ENCODE data around the gene ZNF648.

The ZNF648 gene

GRCh38 chr1:182061594-182061993 lies at the start of gene ZNF648:
ZNF648 (minus strand) TSS chr1:182061712; CDS start chr1:182058010, 3,702 bp downstream.
- TF ChIP-seq HDGF (IDR thresholded peaks at IDR 0.05; ENCODE audit: borderline replicate concordance) (no peak), FOXA1 (IDR thresholded peaks at IDR 0.05) (no peak), TARDBP (IDR thresholded peaks at IDR 0.05) (no peak), SUZ12 (IDR thresholded peaks at IDR 0.05) (no peak), FOXM1 (IDR thresholded peaks at IDR 0.05; ENCODE audit: borderline replicate concordance) (no peak), CTBP1 (IDR thresholded peaks at IDR 0.05; ENCODE audit: borderline replicate concordance) (no peak), PKNOX1 (IDR thresholded peaks at IDR 0.05) (no peak), ELF4 (IDR thresholded peaks at IDR 0.05) (no peak), L3MBTL2 (conservative IDR thresholded peaks at IDR 0.05) (no peak), ARNT (IDR thresholded peaks at IDR 0.05) (no peak), ZNF384 (IDR thresholded peaks at IDR 0.05) (no peak), BHLHE40 (IDR thresholded peaks at IDR 0.05; ENCODE audit: borderline replicate concordance) (no peak), LEF1 (IDR thresholded peaks at IDR 0.05; ENCODE audit: borderline replicate concordance) (no peak), FOXK2 (IDR thresholded peaks at IDR 0.05) (no peak), NFRKB (IDR thresholded peaks at IDR 0.05) (no peak), SP1 (IDR thresholded peaks at IDR 0.05) (no peak)
- no peak for DNase-seq (ENCODE audit: extremely low spot score)
- POLR2A ChIA-PET = no interaction called here
- CTCF ChIA-PET = no interaction called here

GRCh38 chr1:182110635-182111034 lies 49.1 kb upstream of the ZNF648 start:
- POLR2A ChIA-PET = no interaction called here
- no peak for DNase-seq (ENCODE audit: extremely low spot score)
- CTCF ChIA-PET = no interaction called here
- TF ChIP-seq LEF1 (IDR thresholded peaks at IDR 0.05; ENCODE audit: borderline replicate concordance) (no peak), SUZ12 (IDR thresholded peaks at IDR 0.05) (no peak), ZNF384 (IDR thresholded peaks at IDR 0.05) (no peak), FOXM1 (IDR thresholded peaks at IDR 0.05; ENCODE audit: borderline replicate concordance) (no peak), ELF4 (IDR thresholded peaks at IDR 0.05) (no peak), CTBP1 (IDR thresholded peaks at IDR 0.05; ENCODE audit: borderline replicate concordance) (no peak), NFRKB (IDR thresholded peaks at IDR 0.05) (no peak), TARDBP (IDR thresholded peaks at IDR 0.05) (no peak), BHLHE40 (IDR thresholded peaks at IDR 0.05; ENCODE audit: borderline replicate concordance) (no peak), FOXK2 (IDR thresholded peaks at IDR 0.05) (no peak), PKNOX1 (IDR thresholded peaks at IDR 0.05) (no peak), L3MBTL2 (conservative IDR thresholded peaks at IDR 0.05) (no peak), FOXA1 (IDR thresholded peaks at IDR 0.05) (no peak), HDGF (IDR thresholded peaks at IDR 0.05; ENCODE audit: borderline replicate concordance) (no peak)

- ChIA-PET POLR2A (no interaction called here), CTCF (no interaction called here)
- DNase-seq (ENCODE audit: extremely low spot score) = no peak
- TF ChIP-seq NFRKB (IDR thresholded peaks at IDR 0.05) = no peak
- no peak for TF ChIP-seq ARNT (IDR thresholded peaks at IDR 0.05)
- no peak for TF ChIP-seq PKNOX1 (IDR thresholded peaks at IDR 0.05)
- no peak for TF ChIP-seq LEF1 (IDR thresholded peaks at IDR 0.05; ENCODE audit: borderline replicate concordance)
Observed at GRCh38 chr1:182109771-182110170, 48.3 kb upstream of the ZNF648 start.

- ChIA-PET POLR2A (no interaction called here), CTCF (no interaction called here)
- DNase-seq (ENCODE audit: extremely low spot score) = no peak
- TF ChIP-seq L3MBTL2 (conservative IDR thresholded peaks at IDR 0.05) (no peak), SP1 (IDR thresholded peaks at IDR 0.05) (no peak), FOXK2 (IDR thresholded peaks at IDR 0.05) (no peak), SUZ12 (IDR thresholded peaks at IDR 0.05) (no peak), NFRKB (IDR thresholded peaks at IDR 0.05) (no peak), PKNOX1 (IDR thresholded peaks at IDR 0.05) (no peak), CTBP1 (IDR thresholded peaks at IDR 0.05; ENCODE audit: borderline replicate concordance) (no peak), LEF1 (IDR thresholded peaks at IDR 0.05; ENCODE audit: borderline replicate concordance) (no peak), FOXM1 (IDR thresholded peaks at IDR 0.05; ENCODE audit: borderline replicate concordance) (no peak)
Observed at GRCh38 chr1:182107209-182107608, 45.7 kb upstream of the ZNF648 start.

GRCh38 chr1:182102043-182102416 lies 40.5 kb upstream of the ZNF648 start:
- no peak for TF ChIP-seq BHLHE40 (IDR thresholded peaks at IDR 0.05; ENCODE audit: borderline replicate concordance)
- no peak for TF ChIP-seq L3MBTL2 (conservative IDR thresholded peaks at IDR 0.05)
- no peak for TF ChIP-seq SP1 (IDR thresholded peaks at IDR 0.05)
- TF ChIP-seq FOXM1 (IDR thresholded peaks at IDR 0.05; ENCODE audit: borderline replicate concordance) = no peak
- no peak for TF ChIP-seq NFRKB (IDR thresholded peaks at IDR 0.05)
- TF ChIP-seq SUZ12 (IDR thresholded peaks at IDR 0.05) = no peak
- no peak for TF ChIP-seq LEF1 (IDR thresholded peaks at IDR 0.05; ENCODE audit: borderline replicate concordance)
- no peak for TF ChIP-seq ARNT (IDR thresholded peaks at IDR 0.05)
- TF ChIP-seq PKNOX1 (IDR thresholded peaks at IDR 0.05) = no peak
- no peak for TF ChIP-seq FOXK2 (IDR thresholded peaks at IDR 0.05)
- TF ChIP-seq ZNF384 (IDR thresholded peaks at IDR 0.05) = no peak
- TF ChIP-seq FOXA1 (IDR thresholded peaks at IDR 0.05) = no peak
- no peak for TF ChIP-seq CTBP1 (IDR thresholded peaks at IDR 0.05; ENCODE audit: borderline replicate concordance)
- TF ChIP-seq TARDBP (IDR thresholded peaks at IDR 0.05) = no peak
- no peak for TF ChIP-seq HDGF (IDR thresholded peaks at IDR 0.05; ENCODE audit: borderline replicate concordance)
- POLR2A ChIA-PET = no interaction called here
- CTCF ChIA-PET = no interaction called here
- no peak for DNase-seq (ENCODE audit: extremely low spot score)

All from HEK293T (cell line).